8988T (cell line): ENCODE results near the gene B4GALT1.

ENCODE experiments used
- DNase-seq: peaks from one replicate; pipeline ENCODE4 v3.0.0; 2011

The B4GALT1 gene

GRCh38 chr9:33167084-33167971, at the start of gene B4GALT1:
Gene B4GALT1, minus strand, starts transcription at chr9:33167336. Its CDS starts 167 bp downstream, at chr9:33167169.
- DNase-seq = peak; percentile 92

GRCh38 chr9:33211695-33212393, 44.7 kb upstream of the B4GALT1 start:
- DNase-seq = no peak

GRCh38 chr9:33210006-33210715, 43.0 kb upstream of the B4GALT1 start:
- no peak for DNase-seq

GRCh38 chr9:33209394-33209793, 42.3 kb upstream of the B4GALT1 start:
- no peak for DNase-seq

- no peak for DNase-seq
Measured at GRCh38 chr9:33202552-33203201, 35.5 kb upstream of the B4GALT1 start.

GRCh38 chr9:33202018-33202417, 34.9 kb upstream of the B4GALT1 start:
- no peak for DNase-seq

GRCh38 chr9:33198165-33198564, 31.0 kb upstream of the B4GALT1 start:
- no peak for DNase-seq

GRCh38 chr9:33197279-33198152, 30.4 kb upstream of the B4GALT1 start:
- no peak for DNase-seq

- no peak for DNase-seq
Measured at GRCh38 chr9:33196736-33197135, 29.6 kb upstream of the B4GALT1 start.

GRCh38 chr9:33193818-33194217, 26.7 kb upstream of the B4GALT1 start:
- DNase-seq = no peak

GRCh38 chr9:33192493-33193255, 25.5 kb upstream of the B4GALT1 start:
- DNase-seq = no peak

- DNase-seq = no peak
Measured at GRCh38 chr9:33190021-33190705, 23.0 kb upstream of the B4GALT1 start.

- no peak for DNase-seq
Measured at GRCh38 chr9:33189331-33189791, 22.2 kb upstream of the B4GALT1 start.

- no peak for DNase-seq
Measured at GRCh38 chr9:33188711-33189110, 21.6 kb upstream of the B4GALT1 start.

- DNase-seq = no peak
Measured at GRCh38 chr9:33187519-33188218, 20.5 kb upstream of the B4GALT1 start.

- no peak for DNase-seq
Measured at GRCh38 chr9:33186457-33187168, 19.5 kb upstream of the B4GALT1 start.

- DNase-seq = no peak
Measured at GRCh38 chr9:33185858-33186257, 18.7 kb upstream of the B4GALT1 start.

- no peak for DNase-seq
Measured at GRCh38 chr9:33185406-33185805, 18.3 kb upstream of the B4GALT1 start.

GRCh38 chr9:33184963-33185362, 17.8 kb upstream of the B4GALT1 start:
- DNase-seq = no peak
